Type B pancreatic cell (in vitro differentiated cells): ENCODE data around the gene TUBGCP6. TPM values are rescaled to one million over a fixed set of nuclear protein-coding genes. Genes with fewer than 3 reads are reported as not detected.

Experiments
- DNase-seq: peaks from one replicate; pipeline ENCODE4 v3.0.0; 2021; ENCODE audit warnings: mixed read lengths; ENCODE audit not compliant: unreplicated experiment; ENCODE audit errors: extremely low spot score
- H3K27ac Mint-ChIP-seq: 2 replicates; pipeline ENCODE4 v1.8.0; 2021; ENCODE audit warnings: mild to moderate bottlenecking, mixed read lengths
- H3K27me3 Mint-ChIP-seq: 2 replicates; pipeline ENCODE4 v1.8.0; 2021; ENCODE audit warnings: mixed read lengths
- H3K36me3 Mint-ChIP-seq: 2 replicates; pipeline ENCODE4 v1.8.0; 2021; ENCODE audit warnings: mixed read lengths
- H3K4me1 Mint-ChIP-seq: one replicate; pipeline ENCODE4 v1.8.0; 2021; ENCODE audit warnings: mixed read lengths; ENCODE audit not compliant: unreplicated experiment
- H3K4me3 Mint-ChIP-seq: 2 replicates; pipeline ENCODE4 v1.8.0; 2021; ENCODE audit warnings: mild to moderate bottlenecking, mixed read lengths
- H3K9me3 Mint-ChIP-seq: 2 replicates; pipeline ENCODE4 v1.8.0; 2021; ENCODE audit warnings: mixed read lengths
- CTCF ChIP-seq: fragments of 200-600 bp; sonication (generic); conservative IDR thresholded peaks from 2 replicates; pipeline ENCODE4 v1.5.0; 2021; ENCODE audit warnings: antibody characterized with exemption, mild to moderate bottlenecking
- total RNA-seq: library from RNA; stranded (reverse); gene quantifications from 2 replicates; pipeline ENCODE4 v1.2.1, GENCODE V29; 2021; ENCODE audit warnings: low replicate concordance

TUBGCP6 gene
- total RNA-seq, 1 donor from 2014 or later, result 51.4 TPM

DNA sequence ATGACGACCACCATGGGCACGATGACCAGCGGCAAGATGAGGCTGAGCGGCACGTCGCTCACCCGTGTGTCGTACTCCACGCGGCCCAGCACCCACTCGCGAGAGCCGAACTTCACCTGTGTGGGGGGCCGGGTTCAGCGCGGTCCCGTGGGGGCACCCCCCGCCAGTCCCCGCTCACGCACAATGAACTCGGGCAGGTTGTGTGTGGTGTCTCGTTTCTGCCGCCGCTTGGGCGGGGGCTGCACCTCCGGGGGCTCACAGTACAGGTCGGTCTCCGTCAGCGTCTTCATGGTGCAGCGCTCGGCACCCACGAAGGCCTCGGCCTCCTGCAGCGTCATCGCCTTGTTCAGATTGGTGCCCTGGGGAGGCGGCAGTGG is 36.5 kb upstream of the TUBGCP6 start:
- no peak for DNase-seq
- TF ChIP-seq CTCF, result no peak
- Mint-ChIP-seq H3K27ac (no peak overlapping the region), H3K27me3 (no peaks in the 10 kb centered on the region), H3K9me3 (no peaks in the 10 kb centered on the region), H3K4me3 (no peak overlapping the region), H3K4me1 (no peaks in the 10 kb centered on the region), H3K36me3 (no peaks in the 10 kb centered on the region)

- H3K36me3 Mint-ChIP-seq, result no peaks in the 10 kb centered on the region
- no peak overlapping the region for H3K4me3 Mint-ChIP-seq
- H3K27me3 Mint-ChIP-seq, result no peaks in the 10 kb centered on the region
- no peaks in the 10 kb centered on the region for H3K4me1 Mint-ChIP-seq
- H3K27ac Mint-ChIP-seq, result no peak overlapping the region
- H3K9me3 Mint-ChIP-seq, result no peaks in the 10 kb centered on the region
- no peak for DNase-seq
- no peak for TF ChIP-seq CTCF
Observed at GRCh38 chr22:50280708-50281383, 36.0 kb upstream of the TUBGCP6 start.

- H3K36me3 Mint-ChIP-seq, result no peaks in the 10 kb centered on the region
- no peaks in the 10 kb centered on the region for H3K27me3 Mint-ChIP-seq
- DNase-seq, result no peak
Observed at GRCh38 chr22:50280022-50280707, 35.3 kb upstream of the TUBGCP6 start.

GRCh38 chr22:50278956-50279619 is 34.3 kb upstream of the TUBGCP6 start:
- Mint-ChIP-seq H3K27me3 (no peaks in the 10 kb centered on the region), H3K4me3 (no peak overlapping the region), H3K9me3 (no peaks in the 10 kb centered on the region), H3K4me1 (no peaks in the 10 kb centered on the region), H3K36me3 (peaks cover 1% of the 10 kb centered on the region), H3K27ac (no peak overlapping the region)
- TF ChIP-seq CTCF, result no peak
- no peak for DNase-seq

More at GRCh38 chr22:50280022-50280707, 35.3 kb upstream of the TUBGCP6 start:
- H3K9me3 Mint-ChIP-seq, result no peaks in the 10 kb centered on the region
- no peak overlapping the region for H3K4me3 Mint-ChIP-seq
- no peak overlapping the region for H3K27ac Mint-ChIP-seq
- no peaks in the 10 kb centered on the region for H3K4me1 Mint-ChIP-seq
- TF ChIP-seq CTCF, result no peak

GRCh38 chr22:50278461-50278860 is 33.6 kb upstream of the TUBGCP6 start:
- Mint-ChIP-seq H3K4me1 (no peaks in the 10 kb centered on the region), H3K9me3 (no peaks in the 10 kb centered on the region), H3K4me3 (no peak overlapping the region), H3K27me3 (no peaks in the 10 kb centered on the region), H3K36me3 (peaks cover 6% of the 10 kb centered on the region), H3K27ac (no peak overlapping the region)
- no peak for TF ChIP-seq CTCF
- DNase-seq, result no peak
